Measurements from ENCODE around the gene CDCP1. TPM values are rescaled to one million over a fixed set of nuclear protein-coding genes. Genes with fewer than 3 reads are reported as not detected.

The CDCP1 gene
- total RNA-seq, 1 experiment from 2014 or later = 180 TPM

DNA sequence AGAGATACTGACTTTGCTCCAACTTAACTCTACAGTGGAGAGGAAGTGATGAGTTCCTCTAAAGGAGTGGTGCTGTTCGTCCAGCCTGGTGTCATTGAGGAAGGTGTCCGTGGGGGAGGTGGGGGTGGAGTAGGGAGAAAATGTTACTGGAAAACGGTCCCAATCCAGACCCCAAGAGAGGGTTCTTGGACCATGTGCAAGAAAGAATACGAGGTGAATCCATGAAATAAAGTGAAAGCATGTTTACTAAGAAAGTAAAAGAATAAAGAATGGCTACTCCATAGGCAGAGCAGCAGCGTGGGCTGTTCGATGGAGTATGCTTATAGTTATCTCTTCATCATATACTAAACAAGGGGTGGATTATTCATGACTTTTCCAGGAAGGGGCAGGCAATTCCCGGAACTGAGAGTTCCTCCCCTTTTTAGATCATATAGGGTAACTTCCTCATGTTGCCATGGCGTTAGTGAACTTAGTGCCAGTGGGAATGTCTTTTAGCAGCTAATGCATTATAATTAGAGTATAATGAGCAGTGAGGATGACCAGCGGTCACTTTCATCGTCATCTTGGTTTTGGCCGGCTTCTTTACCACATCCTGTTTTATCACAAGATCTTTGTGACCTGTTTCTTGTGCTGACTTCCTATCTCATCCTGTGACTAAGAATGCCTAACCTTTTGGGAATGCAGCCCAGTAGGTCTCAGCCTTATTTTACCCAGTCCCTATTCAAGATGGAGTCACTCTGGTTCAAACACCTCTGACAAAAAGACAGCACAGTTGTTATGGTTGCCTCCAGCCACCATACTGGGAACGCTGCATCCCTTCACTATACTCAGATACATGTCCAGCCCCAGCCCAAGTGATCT is 81.4 kb downstream of the CDCP1 start:
- Mint-ChIP-seq H3K27ac (ENCODE audit: low read depth, unreplicated experiment) (no peak overlapping the region), H3K36me3 (ENCODE audit: insufficient read depth, unreplicated experiment) (no peaks in the 10 kb centered on the region), H3K4me1 (ENCODE audit: insufficient read depth, unreplicated experiment) (peaks cover 10% of the 10 kb centered on the region), H3K27me3 (ENCODE audit: insufficient read depth, unreplicated experiment) (no peaks in the 10 kb centered on the region), H3K4me3 (ENCODE audit: unreplicated experiment) (no peak overlapping the region), H3K9me3 (ENCODE audit: unreplicated experiment) (no peaks in the 10 kb centered on the region)
- intact Hi-C loops (cut with micrococcal nuclease) = no loop called here
- TF ChIP-seq, protein P1, sequence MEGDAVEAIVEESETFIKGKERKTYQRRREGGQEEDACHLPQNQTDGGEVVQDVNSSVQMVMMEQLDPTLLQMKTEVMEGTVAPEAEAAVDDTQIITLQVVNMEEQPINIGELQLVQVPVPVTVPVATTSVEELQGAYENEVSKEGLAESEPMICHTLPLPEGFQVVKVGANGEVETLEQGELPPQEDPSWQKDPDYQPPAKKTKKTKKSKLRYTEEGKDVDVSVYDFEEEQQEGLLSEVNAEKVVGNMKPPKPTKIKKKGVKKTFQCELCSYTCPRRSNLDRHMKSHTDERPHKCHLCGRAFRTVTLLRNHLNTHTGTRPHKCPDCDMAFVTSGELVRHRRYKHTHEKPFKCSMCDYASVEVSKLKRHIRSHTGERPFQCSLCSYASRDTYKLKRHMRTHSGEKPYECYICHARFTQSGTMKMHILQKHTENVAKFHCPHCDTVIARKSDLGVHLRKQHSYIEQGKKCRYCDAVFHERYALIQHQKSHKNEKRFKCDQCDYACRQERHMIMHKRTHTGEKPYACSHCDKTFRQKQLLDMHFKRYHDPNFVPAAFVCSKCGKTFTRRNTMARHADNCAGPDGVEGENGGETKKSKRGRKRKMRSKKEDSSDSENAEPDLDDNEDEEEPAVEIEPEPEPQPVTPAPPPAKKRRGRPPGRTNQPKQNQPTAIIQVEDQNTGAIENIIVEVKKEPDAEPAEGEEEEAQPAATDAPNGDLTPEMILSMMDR (IDR thresholded peaks at IDR 0.05; ENCODE audit: unreplicated experiment) = no peak
- peak; percentile 62 for DNase-seq (ENCODE audit: unreplicated experiment)
- ChIA-PET POLR2A (interaction anchor here (1.9 kb wide), 1 partner anchor 9 kb away, joined by 4 read pairs; no protein-coding TSS in a partner anchor), CTCF (interaction anchor here (0.6 to 1.3 kb wide), 4 partner anchors 8 to 516 kb away, joined by 3 to 5 read pairs (median 4); no protein-coding TSS in a partner anchor)
- no TSS peak for BruUV-seq (replicated peaks)

DNA sequence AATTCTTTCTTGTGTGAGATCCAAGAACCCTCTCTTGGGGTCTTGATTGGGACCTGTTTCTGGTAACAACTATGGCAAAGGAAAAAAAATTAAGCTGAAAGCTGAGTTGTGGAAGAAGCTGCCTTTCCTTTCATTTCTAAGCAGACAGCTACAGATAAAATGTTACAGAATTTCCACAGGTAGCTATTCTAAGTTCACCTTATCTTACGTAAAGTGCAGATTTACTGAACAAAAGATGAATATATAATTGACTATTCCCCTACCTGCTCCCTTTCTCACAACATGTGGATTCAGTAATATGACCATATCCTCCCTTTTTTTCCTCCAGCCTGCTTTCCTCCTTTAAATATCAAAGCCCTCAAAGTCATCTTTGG is 83.5 kb downstream of the CDCP1 start:
- TF ChIP-seq, protein P1 (IDR thresholded peaks at IDR 0.05; ENCODE audit: unreplicated experiment) = no peak
- Mint-ChIP-seq H3K27ac (ENCODE audit: low read depth, unreplicated experiment) (no peak overlapping the region), H3K4me3 (ENCODE audit: unreplicated experiment) (no peak overlapping the region), H3K27me3 (ENCODE audit: insufficient read depth, unreplicated experiment) (no peaks in the 10 kb centered on the region), H3K4me1 (ENCODE audit: insufficient read depth, unreplicated experiment) (peaks cover 16% of the 10 kb centered on the region), H3K36me3 (ENCODE audit: insufficient read depth, unreplicated experiment) (no peaks in the 10 kb centered on the region), H3K9me3 (ENCODE audit: unreplicated experiment) (no peaks in the 10 kb centered on the region)
- CTCF ChIA-PET = interaction anchor here (0.8 kb wide), 1 partner anchor 26 kb away, joined by 3 read pairs; no protein-coding TSS in a partner anchor
- POLR2A ChIA-PET = no interaction called here
- intact Hi-C loops (cut with micrococcal nuclease) = no loop called here
- no TSS peak for BruUV-seq (replicated peaks)
- no peak for DNase-seq (ENCODE audit: unreplicated experiment)

DNA sequence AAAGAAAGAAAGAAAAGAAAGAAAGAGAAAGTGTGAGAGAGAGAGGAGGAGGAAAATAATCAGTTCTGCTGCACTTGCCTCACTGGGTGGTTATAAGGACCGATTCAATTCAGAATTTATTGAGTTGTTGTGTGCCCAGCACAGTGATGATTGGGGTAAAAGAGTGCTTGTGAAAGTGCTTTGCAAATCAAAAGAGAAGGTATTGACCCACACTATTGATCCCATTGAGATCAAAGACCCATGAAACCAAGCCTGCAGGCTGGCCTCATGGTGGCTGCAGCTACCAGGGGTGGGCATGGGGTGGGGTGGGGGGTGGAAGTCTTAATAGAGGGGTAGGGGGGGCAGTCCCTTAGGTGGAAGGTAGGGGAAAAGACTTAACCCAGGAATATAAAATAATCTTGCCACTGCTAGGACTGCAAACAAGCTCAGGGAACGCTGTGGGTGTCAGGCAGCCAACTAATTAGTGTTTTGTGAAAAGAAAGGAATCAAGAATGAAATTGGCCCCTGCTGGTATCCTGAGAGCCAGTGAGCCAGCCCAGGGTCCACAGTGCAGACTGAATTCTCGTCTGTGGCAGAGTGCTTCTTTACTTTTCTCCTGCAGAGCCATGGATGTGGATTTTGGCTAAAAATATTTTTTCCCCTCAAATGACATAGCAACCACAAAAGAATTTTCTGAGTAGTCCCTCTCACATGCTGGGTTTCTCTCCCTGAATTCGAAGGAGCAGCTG is 85.8 kb downstream of the CDCP1 start:
- H3K4me3 Mint-ChIP-seq (ENCODE audit: unreplicated experiment) = no peak overlapping the region
- peaks cover 38% of the 10 kb centered on the region for H3K4me1 Mint-ChIP-seq (ENCODE audit: insufficient read depth, unreplicated experiment)
- no peak overlapping the region for H3K27ac Mint-ChIP-seq (ENCODE audit: low read depth, unreplicated experiment)
- BruUV-seq (replicated peaks) = no TSS peak
- no peaks in the 10 kb centered on the region for H3K9me3 Mint-ChIP-seq (ENCODE audit: unreplicated experiment)
- ChIA-PET POLR2A (no interaction called here), CTCF (no interaction called here)
- no peaks in the 10 kb centered on the region for H3K27me3 Mint-ChIP-seq (ENCODE audit: insufficient read depth, unreplicated experiment)
- no peaks in the 10 kb centered on the region for H3K36me3 Mint-ChIP-seq (ENCODE audit: insufficient read depth, unreplicated experiment)
- intact Hi-C loops (cut with micrococcal nuclease) = no loop called here
- TF ChIP-seq, protein P1 (IDR thresholded peaks at IDR 0.05; ENCODE audit: unreplicated experiment) = no peak
- no peak for DNase-seq (ENCODE audit: unreplicated experiment)

DNA sequence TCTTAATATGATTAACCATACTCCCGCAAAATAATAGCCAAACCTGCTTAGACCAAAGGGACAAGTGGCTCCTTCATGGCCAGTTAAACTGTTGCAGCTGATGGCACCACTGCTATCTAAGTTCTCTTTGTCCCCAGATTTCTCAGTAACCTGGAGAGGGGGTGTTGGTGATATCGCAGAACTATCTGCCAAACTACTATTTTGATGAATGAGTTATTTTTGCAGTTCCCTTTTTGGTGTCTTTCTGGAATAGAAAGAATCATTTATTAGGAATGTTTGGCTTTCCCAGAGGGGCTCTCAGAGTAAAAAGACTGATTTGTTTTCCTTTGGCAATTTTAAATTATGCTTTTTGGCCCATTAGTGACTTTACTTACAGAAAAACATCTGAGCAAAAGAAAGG is 87.0 kb downstream of the CDCP1 start:
- POLR2A ChIA-PET = no interaction called here
- no TSS peak for BruUV-seq (replicated peaks)
- H3K4me1 Mint-ChIP-seq (ENCODE audit: insufficient read depth, unreplicated experiment) = peaks cover 40% of the 10 kb centered on the region

More for the DNA sequence above, 87.0 kb downstream of the CDCP1 start:
- intact Hi-C loops (cut with micrococcal nuclease) = no loop called here
- no peaks in the 10 kb centered on the region for H3K36me3 Mint-ChIP-seq (ENCODE audit: insufficient read depth, unreplicated experiment)
- no peaks in the 10 kb centered on the region for H3K27me3 Mint-ChIP-seq (ENCODE audit: insufficient read depth, unreplicated experiment)
- TF ChIP-seq, protein P1 (IDR thresholded peaks at IDR 0.05; ENCODE audit: unreplicated experiment) = no peak
- CTCF ChIA-PET = no interaction called here
- H3K9me3 Mint-ChIP-seq (ENCODE audit: unreplicated experiment) = no peaks in the 10 kb centered on the region
- H3K27ac Mint-ChIP-seq (ENCODE audit: low read depth, unreplicated experiment) = no peak overlapping the region
- no peak for DNase-seq (ENCODE audit: unreplicated experiment)
- H3K4me3 Mint-ChIP-seq (ENCODE audit: unreplicated experiment) = no peak overlapping the region

Data from MCF 10A (cell line).